GM19452 (cell line): Measurements from ENCODE around the gene DDX10.

ENCODE experiments used
- ATAC-seq: cut with Tn5 transposase; IDR thresholded peaks from one replicate; pipeline ENCODE4 v1.9.1; 2021; ENCODE audit not compliant: unreplicated experiment

DDX10 gene

GRCh38 chr11:108966206-108966605 lies 301.3 kb downstream of the DDX10 start:
- no peak for ATAC-seq

- no peak for ATAC-seq
These were observed 302.1 kb downstream of the DDX10 start for GRCh38 chr11:108966978-108967377.

GRCh38 chr11:108967571-108967970 lies 302.7 kb downstream of the DDX10 start:
- ATAC-seq = no peak

GRCh38 chr11:108970221-108970991 lies 305.5 kb downstream of the DDX10 start:
- ATAC-seq = no peak

GRCh38 chr11:108973402-108974162 lies 308.7 kb downstream of the DDX10 start:
- ATAC-seq = no peak

GRCh38 chr11:108975026-108975425 lies 310.2 kb downstream of the DDX10 start:
- no peak for ATAC-seq

GRCh38 chr11:108975641-108976071 lies 310.8 kb downstream of the DDX10 start:
- ATAC-seq = no peak

GRCh38 chr11:108983636-108984420 lies 319.0 kb downstream of the DDX10 start:
- no peak for ATAC-seq

- ATAC-seq = no peak
These were observed 319.7 kb downstream of the DDX10 start for GRCh38 chr11:108984523-108984922.

GRCh38 chr11:108985236-108985944 lies 320.5 kb downstream of the DDX10 start:
- no peak for ATAC-seq

- ATAC-seq = no peak
These were observed 321.0 kb downstream of the DDX10 start for GRCh38 chr11:108985945-108986279.
